ENCODE data around the gene GSTO2. TPM values are rescaled to one million over a fixed set of nuclear protein-coding genes. Genes with fewer than 3 reads are reported as not detected.
A peak's percentile ranks its signal among the peaks of the same experiment; 100 is the strongest.

GSTO2 gene
- total RNA-seq, 1 donor = 3.4 TPM

DNA sequence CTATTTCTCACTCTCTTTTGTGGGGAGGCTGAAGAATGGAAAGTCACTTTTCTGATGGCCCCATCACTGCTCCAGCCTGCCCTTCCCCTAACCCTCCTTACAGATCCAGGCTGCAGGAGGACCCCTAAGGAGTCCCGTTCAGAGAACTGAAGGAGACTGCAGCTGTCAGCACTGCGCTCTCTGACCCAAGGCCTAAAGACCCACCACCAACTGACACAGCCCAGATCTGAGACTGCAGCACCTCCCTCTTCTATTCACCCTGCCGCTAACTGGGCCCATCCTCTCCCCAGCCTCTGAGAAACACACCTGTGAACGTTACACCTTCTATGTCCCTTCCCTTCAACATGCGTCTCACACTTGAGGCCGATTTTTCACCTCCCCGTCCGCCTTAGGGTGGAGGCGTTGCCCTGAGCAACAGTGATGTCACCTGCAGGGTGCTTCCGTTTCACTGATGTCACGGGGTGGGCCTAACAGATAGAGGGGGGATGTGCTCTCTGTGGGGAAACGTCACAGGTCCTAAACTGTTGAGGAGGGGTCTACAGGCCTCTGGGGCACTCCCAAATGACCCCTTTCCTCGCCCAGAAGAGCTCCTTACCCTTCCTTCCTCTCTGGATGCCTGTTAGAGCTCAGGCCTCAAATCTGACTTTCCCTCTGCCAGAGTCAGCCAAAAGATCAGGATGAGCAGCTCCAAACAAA, 64.2 kb downstream of the GSTO2 start:
- no peak overlapping the region for H3K4me3 ChIP-seq (ENCODE audit: low read depth, low read length)
- TF ChIP-seq, protein P1, sequence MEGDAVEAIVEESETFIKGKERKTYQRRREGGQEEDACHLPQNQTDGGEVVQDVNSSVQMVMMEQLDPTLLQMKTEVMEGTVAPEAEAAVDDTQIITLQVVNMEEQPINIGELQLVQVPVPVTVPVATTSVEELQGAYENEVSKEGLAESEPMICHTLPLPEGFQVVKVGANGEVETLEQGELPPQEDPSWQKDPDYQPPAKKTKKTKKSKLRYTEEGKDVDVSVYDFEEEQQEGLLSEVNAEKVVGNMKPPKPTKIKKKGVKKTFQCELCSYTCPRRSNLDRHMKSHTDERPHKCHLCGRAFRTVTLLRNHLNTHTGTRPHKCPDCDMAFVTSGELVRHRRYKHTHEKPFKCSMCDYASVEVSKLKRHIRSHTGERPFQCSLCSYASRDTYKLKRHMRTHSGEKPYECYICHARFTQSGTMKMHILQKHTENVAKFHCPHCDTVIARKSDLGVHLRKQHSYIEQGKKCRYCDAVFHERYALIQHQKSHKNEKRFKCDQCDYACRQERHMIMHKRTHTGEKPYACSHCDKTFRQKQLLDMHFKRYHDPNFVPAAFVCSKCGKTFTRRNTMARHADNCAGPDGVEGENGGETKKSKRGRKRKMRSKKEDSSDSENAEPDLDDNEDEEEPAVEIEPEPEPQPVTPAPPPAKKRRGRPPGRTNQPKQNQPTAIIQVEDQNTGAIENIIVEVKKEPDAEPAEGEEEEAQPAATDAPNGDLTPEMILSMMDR (IDR thresholded peaks at IDR 0.05; ENCODE audit: insufficient read depth, low read length) = no peak
- no peak for DNase-seq (ENCODE audit: low read depth)

DNA sequence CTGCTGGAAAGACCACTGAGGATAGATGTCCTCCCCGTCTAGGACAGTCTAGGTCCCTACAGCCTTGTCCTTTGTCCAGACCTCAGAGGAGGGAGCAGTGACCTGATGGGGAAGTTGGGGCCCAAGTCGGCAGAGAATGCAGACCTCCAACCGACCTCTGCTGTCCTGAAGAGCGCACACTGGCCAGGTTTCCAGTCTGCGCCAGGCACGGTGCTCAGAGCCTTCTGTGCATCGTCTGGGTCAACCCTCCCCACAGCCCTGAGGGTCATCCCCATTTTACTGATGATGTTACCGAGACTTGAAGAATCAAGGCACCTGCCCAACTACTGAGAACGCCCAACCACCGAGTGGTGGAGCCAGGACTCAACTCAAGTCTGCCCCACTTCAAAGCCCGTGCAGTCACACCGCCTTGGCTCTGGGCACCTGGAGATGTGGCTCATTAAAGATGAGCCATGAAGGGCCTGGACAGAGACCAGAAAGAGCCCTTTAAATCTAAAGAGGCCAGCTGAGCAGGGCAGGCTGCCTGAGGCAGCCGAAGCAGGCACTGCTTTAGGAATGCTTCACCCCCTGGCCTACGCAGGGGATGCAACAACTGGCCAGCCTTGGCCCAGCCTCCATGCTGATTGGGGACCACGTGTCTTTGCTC, 64.9 kb downstream of the GSTO2 start:
- DNase-seq (ENCODE audit: low read depth) = no peak
- TF ChIP-seq, protein P1 (IDR thresholded peaks at IDR 0.05; ENCODE audit: insufficient read depth, low read length) = no peak

DNA sequence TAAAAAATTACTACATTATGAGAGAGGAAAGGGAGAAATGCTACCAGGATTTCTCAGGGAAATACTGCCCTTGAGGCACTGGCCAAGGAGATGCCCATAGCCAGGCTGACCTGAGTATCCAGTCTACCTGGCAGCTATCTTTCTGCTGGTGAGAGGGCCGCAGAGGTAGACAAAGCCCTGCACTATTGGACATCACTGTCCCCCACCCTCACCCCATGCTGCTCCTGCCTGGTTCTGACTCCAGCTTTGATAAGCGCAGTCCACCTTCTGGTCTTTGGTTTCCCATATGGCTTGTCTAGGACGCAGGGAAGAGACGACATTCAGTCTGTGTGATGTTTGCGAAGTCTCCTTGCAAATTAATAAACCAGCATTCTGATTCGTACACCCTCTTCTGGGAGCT, 65.6 kb downstream of the GSTO2 start:
- DNase-seq (ENCODE audit: low read depth) = no peak
- TF ChIP-seq, protein P1 (IDR thresholded peaks at IDR 0.05; ENCODE audit: insufficient read depth, low read length) = no peak
- H3K4me3 ChIP-seq (ENCODE audit: low read depth, low read length) = no peak overlapping the region

More for the DNA sequence above, 64.9 kb downstream of the GSTO2 start:
- H3K4me3 ChIP-seq (ENCODE audit: low read depth, low read length) = no peak overlapping the region

DNA sequence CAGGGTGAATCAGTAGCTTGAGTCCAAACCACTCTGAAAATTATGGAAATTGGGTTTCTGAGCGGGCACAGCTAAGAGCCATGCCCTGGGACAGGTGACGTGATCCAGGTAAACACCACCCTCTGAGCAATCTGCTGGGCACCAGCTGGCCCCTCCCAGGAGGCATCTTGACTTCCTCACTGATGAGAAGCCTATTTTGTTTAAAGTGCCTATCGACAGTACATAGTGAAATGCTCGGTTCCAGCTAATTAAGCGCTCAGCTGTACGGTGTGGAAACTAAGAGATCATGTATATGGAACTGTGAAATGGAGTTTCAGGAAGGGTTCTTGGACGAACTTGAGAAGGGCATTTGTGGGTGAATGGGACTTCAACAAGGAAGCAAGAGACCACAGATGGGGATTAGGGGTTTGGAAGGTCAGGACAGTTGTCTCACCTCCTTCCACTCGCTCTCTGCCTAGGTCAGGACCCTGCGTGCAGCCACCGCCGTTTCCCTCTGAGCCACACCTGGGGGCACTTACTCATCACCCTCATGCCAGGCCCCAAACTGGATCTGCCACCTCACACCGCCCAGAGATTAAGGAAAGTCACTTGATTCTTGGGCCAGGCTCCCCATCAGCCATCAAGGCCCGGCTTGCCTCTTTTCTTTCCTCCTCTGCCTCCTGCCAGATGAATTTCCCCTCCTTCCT, 66.1 kb downstream of the GSTO2 start:
- H3K4me3 ChIP-seq (ENCODE audit: low read depth, low read length) = peak overlapping the region; percentile 25
- TF ChIP-seq, protein P1 (IDR thresholded peaks at IDR 0.05; ENCODE audit: insufficient read depth, low read length) = no peak
- DNase-seq (ENCODE audit: low read depth) = no peak

DNA sequence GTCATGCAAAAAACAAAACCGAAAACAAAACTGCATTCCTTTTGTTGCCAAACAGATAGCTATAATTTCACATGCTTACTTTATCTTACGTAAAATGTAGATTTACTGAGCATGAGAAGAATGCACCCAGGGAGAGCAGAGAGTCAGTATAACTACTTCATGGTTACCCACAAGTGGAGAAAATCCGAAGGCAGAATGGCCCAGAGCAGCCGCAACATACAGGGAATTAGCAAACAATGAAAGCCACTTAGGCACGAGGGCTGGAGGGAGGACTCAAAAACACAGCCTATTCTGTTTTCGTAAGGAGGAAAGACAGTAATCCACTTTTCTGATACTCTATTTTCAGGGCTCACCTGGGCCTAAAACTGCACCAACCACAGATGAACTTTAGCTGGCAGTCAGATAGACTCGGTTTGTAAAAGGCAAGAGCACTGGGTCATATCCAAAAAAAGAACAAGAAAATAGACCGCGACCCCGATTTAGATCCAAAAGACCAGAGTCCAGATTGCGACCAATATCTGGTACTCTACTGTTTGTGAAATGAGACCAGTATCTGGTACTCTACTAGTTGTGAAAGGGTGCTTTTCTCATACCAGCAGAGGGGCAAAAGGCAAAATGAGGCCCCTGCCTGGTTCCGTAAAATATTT, 68.0 kb downstream of the GSTO2 start:
- peak overlapping the region; percentile 92 for H3K4me3 ChIP-seq (ENCODE audit: low read depth, low read length)
- TF ChIP-seq, protein P1 (IDR thresholded peaks at IDR 0.05; ENCODE audit: insufficient read depth, low read length) = no peak
- DNase-seq (ENCODE audit: low read depth) = peak; percentile 87

DNA sequence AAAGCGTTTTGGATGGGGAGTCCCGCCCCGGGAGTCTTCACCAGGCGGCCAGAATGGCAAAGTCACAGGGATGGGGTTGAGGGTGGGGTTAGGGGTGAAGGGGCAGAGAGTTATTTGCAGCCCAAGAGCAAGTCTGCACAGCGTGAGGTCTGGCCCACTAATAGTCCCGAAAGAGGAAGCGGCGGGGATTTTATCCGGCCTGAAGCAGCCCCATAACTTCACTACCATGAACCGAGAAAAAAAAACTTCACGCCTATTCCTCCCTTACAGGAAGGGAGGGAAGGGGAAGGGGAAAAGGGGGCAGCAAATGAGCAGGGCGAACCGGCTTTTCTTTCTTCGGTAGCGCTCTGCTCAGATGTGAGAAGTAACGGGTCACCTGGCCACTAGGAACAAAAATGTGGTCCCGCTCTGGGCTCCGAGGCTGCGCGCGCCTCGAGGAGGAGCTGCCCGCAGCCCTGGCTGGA, 68.6 kb downstream of the GSTO2 start:
- DNase-seq (ENCODE audit: low read depth) = peak; percentile 50
- peak overlapping the region; percentile 92 for H3K4me3 ChIP-seq (ENCODE audit: low read depth, low read length)
- TF ChIP-seq, protein P1 (IDR thresholded peaks at IDR 0.05; ENCODE audit: insufficient read depth, low read length) = no peak
